Brain microvascular endothelial cell (primary cell): Measurements from ENCODE around the gene LDLRAD2.

Source experiments
- DNase-seq: peaks from one replicate; pipeline ENCODE4 v3.0.0-alpha.2; 2020
- H3K27ac ChIP-seq: fragments of 250-450 bp; sonication (Bioruptor Pico); 2 replicates; pipeline ENCODE4 v1.5.1; 2020; ENCODE audit warnings: mild to moderate bottlenecking, moderate library complexity
- H3K27me3 ChIP-seq: fragments of 250-450 bp; sonication (Bioruptor Pico); replicated peaks from 2 replicates; pipeline ENCODE4 v1.5.1; 2020; ENCODE audit warnings: mild to moderate bottlenecking
- H3K36me3 ChIP-seq: fragments of 250-450 bp; sonication (Bioruptor Pico); replicated peaks from 2 replicates; pipeline ENCODE4 v1.5.1; 2020; ENCODE audit warnings: mild to moderate bottlenecking
- H3K4me3 ChIP-seq: 2 replicates; pipeline ENCODE4 v1.5.1; 2011; ENCODE audit warnings: low read depth, mild to moderate bottlenecking, control low read depth, low read length, moderate library complexity
- in situ Hi-C: cut with HindIII; loops from 2 replicates; pipeline ENCODE4 v1.10.0; 2017; ENCODE audit warnings: low sequenced_read_pairs, low pct_ligation_motif_present
- TF ChIP-seq, protein P1 (sequence below): IDR thresholded peaks from 2 replicates; pipeline ENCODE4 v1.5.1; 2011; ENCODE audit warnings: low read depth, mild to moderate bottlenecking, moderate library complexity, low read length, control low read depth, inconsistent platforms; ENCODE audit errors: missing control alignments

The LDLRAD2 gene

DNA sequence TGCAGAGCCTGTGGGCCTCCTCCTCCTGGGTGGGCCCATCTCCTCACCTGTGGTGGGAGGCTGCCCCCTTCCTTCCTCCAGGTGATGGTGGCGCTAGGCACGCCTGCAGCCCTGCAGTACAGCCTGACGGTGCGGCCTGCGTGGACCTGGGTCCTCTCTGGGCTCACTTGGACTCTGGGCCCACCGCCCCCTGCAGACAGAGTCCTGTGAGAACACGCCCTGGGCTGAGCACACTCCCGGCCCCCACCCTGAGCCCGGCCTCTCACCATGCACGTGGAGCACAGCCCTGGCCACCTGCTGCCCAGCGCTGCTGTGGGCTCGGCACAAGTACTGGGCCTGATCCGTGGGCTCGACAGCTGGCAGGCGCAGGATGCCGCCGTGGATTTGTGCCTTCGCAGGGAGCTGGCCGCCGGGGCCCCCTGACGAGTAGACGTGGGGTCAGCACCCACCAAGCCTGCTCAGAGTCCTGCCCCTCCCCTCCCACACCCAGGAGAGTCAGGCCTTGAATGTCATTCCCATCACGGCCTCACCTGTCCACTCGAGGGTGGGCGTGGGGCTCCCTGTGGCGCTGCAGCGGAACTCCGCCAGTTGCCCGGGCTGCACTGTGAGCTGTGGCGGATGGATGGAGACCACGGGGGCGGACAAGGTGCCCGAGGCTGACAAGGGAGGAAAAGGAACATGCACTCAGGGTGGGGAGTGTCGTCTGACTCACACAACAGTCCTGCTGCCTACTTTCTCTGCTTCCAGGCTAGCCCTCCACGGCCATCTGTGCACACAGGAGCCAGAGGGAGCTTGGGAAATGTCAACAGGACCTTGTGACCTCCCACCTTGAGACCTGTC, 43.4 kb downstream of the LDLRAD2 start:
- H3K36me3 ChIP-seq, result peaks cover 65% of the 10 kb centered on the region
- no peak for DNase-seq
- H3K27me3 ChIP-seq, result no peaks in the 10 kb centered on the region
- TF ChIP-seq, protein P1, sequence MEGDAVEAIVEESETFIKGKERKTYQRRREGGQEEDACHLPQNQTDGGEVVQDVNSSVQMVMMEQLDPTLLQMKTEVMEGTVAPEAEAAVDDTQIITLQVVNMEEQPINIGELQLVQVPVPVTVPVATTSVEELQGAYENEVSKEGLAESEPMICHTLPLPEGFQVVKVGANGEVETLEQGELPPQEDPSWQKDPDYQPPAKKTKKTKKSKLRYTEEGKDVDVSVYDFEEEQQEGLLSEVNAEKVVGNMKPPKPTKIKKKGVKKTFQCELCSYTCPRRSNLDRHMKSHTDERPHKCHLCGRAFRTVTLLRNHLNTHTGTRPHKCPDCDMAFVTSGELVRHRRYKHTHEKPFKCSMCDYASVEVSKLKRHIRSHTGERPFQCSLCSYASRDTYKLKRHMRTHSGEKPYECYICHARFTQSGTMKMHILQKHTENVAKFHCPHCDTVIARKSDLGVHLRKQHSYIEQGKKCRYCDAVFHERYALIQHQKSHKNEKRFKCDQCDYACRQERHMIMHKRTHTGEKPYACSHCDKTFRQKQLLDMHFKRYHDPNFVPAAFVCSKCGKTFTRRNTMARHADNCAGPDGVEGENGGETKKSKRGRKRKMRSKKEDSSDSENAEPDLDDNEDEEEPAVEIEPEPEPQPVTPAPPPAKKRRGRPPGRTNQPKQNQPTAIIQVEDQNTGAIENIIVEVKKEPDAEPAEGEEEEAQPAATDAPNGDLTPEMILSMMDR, result no peak
- no peak overlapping the region for H3K4me3 ChIP-seq
- H3K27ac ChIP-seq, result no peak overlapping the region
- in situ Hi-C loops, result no loop called here

- Histone ChIP-seq H3K36me3 (peaks cover 69% of the 10 kb centered on the region), H3K27ac (no peak overlapping the region), H3K4me3 (no peak overlapping the region), H3K27me3 (no peaks in the 10 kb centered on the region)
- TF ChIP-seq, protein P1, result no peak
- in situ Hi-C loops, result no loop called here
- DNase-seq, result peak; percentile 11
Measured at GRCh38 chr1:21857142-21857839, 45.2 kb downstream of the LDLRAD2 start.

- Histone ChIP-seq H3K4me3 (no peak overlapping the region), H3K36me3 (peaks cover 69% of the 10 kb centered on the region), H3K27ac (no peak overlapping the region), H3K27me3 (no peaks in the 10 kb centered on the region)
- in situ Hi-C loops, result no loop called here
- no peak for DNase-seq
- TF ChIP-seq, protein P1, result no peak
Measured at GRCh38 chr1:21857840-21858670, 46.0 kb downstream of the LDLRAD2 start.

DNA sequence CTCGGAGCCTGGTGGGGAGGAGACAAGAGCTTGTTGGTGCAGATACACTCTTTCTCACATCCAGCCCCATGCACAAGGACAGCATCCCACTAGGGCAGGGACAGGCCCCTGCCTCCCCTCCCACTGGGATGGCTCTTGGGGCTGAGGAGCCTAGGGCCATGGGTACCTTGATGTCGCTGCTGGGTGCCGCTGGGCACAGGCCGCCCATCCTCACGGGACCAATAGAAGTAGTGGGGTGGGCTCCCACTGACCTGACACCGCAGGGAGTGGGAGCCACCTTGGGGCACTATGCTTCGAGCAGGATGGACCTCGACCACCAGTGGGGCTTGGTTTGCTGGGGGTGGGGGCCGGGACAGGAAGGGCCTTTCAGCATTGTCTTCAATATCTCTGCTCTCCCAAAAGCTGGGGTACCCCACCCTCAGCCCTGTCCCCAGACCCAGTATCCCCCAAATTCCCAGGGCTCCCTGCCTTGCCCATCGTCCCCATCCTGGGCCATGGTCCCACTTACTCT, 47.7 kb downstream of the LDLRAD2 start:
- H3K27ac ChIP-seq, result no peak overlapping the region
- in situ Hi-C loops, result no loop called here
- TF ChIP-seq, protein P1, result no peak
- H3K27me3 ChIP-seq, result no peaks in the 10 kb centered on the region
- H3K4me3 ChIP-seq, result no peak overlapping the region
- H3K36me3 ChIP-seq, result peaks cover 62% of the 10 kb centered on the region
- no peak for DNase-seq

DNA sequence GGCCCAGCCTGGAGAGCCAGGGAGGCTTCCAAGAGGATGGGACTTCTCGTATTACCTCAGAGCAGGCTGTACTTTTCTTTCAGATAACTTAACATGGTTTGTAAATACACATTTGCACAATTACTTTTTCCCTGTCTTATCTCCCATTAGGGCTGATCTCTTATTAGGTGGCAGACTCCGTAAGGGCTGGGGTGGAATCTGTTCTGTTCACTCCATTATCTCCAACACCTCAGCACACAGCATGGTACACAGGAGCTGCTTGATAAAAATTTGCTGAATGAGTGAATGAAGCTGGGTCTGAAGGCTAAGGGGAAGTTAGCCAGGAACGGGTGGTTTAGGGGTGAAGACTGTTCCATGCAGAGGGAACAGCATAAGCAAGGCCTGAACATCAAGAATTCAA, 48.9 kb downstream of the LDLRAD2 start:
- peaks cover 64% of the 10 kb centered on the region for H3K36me3 ChIP-seq
- no peak for DNase-seq

More for the DNA sequence above, 48.9 kb downstream of the LDLRAD2 start:
- Histone ChIP-seq H3K27ac (no peak overlapping the region), H3K27me3 (no peaks in the 10 kb centered on the region), H3K4me3 (no peak overlapping the region)
- in situ Hi-C loops, result no loop called here
- TF ChIP-seq, protein P1, result no peak
